ENCODE data around the gene GSG1.

Gene GSG1

GRCh38 chr12:13119826-13120225 lies 16.4 kb upstream of the GSG1 start:
- no peak for DNase-seq

GRCh38 chr12:13117029-13117428 lies 13.6 kb upstream of the GSG1 start:
- no peak for DNase-seq

- no peak for DNase-seq
Observed at GRCh38 chr12:13116259-13116658, 12.8 kb upstream of the GSG1 start.

GRCh38 chr12:13114251-13115052 lies 11.0 kb upstream of the GSG1 start:
- no peak for DNase-seq

GRCh38 chr12:13112968-13113367 lies 9.5 kb upstream of the GSG1 start:
- no peak for DNase-seq

- no peak for DNase-seq
Observed at GRCh38 chr12:13106666-13107065, 3.2 kb upstream of the GSG1 start.

- DNase-seq: no peak
Observed at GRCh38 chr12:13105781-13106180, 2.3 kb upstream of the GSG1 start.

- no peak for DNase-seq
Observed at GRCh38 chr12:13104409-13104808, 942 bp upstream of the GSG1 start.

- no peak for DNase-seq
Observed at GRCh38 chr12:13102461-13103195, 839 bp downstream of the GSG1 start.

- DNase-seq: no peak
Observed at GRCh38 chr12:13101821-13102375, 1.6 kb downstream of the GSG1 start.

- DNase-seq: peak; percentile 92
Observed at GRCh38 chr12:13100882-13101769, 2.3 kb downstream of the GSG1 start.

- DNase-seq: no peak
Observed at GRCh38 chr12:13100605-13100881, 2.9 kb downstream of the GSG1 start.

GRCh38 chr12:13099844-13100604 lies 3.4 kb downstream of the GSG1 start:
- DNase-seq: no peak

GRCh38 chr12:13099066-13099843 lies 4.2 kb downstream of the GSG1 start:
- DNase-seq: no peak

- no peak for DNase-seq
Observed at GRCh38 chr12:13097491-13098011, 5.9 kb downstream of the GSG1 start.

GRCh38 chr12:13095266-13095995 lies 8.0 kb downstream of the GSG1 start:
- no peak for DNase-seq

- no peak for DNase-seq
Observed at GRCh38 chr12:13094367-13094766, 9.1 kb downstream of the GSG1 start.

- no peak for DNase-seq
Observed at GRCh38 chr12:13093848-13094220, 9.6 kb downstream of the GSG1 start.

GRCh38 chr12:13093191-13093847 lies 10.1 kb downstream of the GSG1 start:
- DNase-seq: no peak

- no peak for DNase-seq
Observed at GRCh38 chr12:13091832-13092231, 11.6 kb downstream of the GSG1 start.

Data from T-helper 9 cell (primary cell).